Keratinocyte (primary cell): Measurements from ENCODE around the gene ACTL10. TPM values are rescaled to one million over a fixed set of nuclear protein-coding genes. Genes with fewer than 3 reads are reported as not detected.

Experiments
- DNase-seq: peaks from one replicate; pipeline ENCODE4 v3.0.0-alpha.2; 2011; ENCODE audit warnings: low read depth, missing footprints, low spot score
- FAIRE-seq: peaks from 2 replicates; lab custom pipeline; 2011; peaks lifted over from hg19 to GRCh38; lab: Jason Lieb, UNC
- H2AFZ ChIP-seq: 2 replicates; pipeline ENCODE4 v1.6.0; 2012; ENCODE audit warnings: low read length, control low read depth, inconsistent platforms; ENCODE audit not compliant: control insufficient read depth
- H3K27ac ChIP-seq: 2 replicates; pipeline ENCODE4 v1.5.1; 2011; ENCODE audit warnings: low read length; ENCODE audit not compliant: control insufficient read depth, insufficient read depth
- H3K27me3 ChIP-seq: 3 replicates; pipeline ENCODE4 v1.6.0; 2011; ENCODE audit warnings: low read length; ENCODE audit not compliant: control insufficient read depth, insufficient read depth; ENCODE audit errors: extremely low read depth
- H3K36me3 ChIP-seq, 2 experiments: 2 replicates in 1 of 2; 3 replicates in 1 of 2; pipeline ENCODE4 v1.5.1; 2011; ENCODE audit warnings: low read length in 2 of 2, mild to moderate bottlenecking in 1 of 2; ENCODE audit not compliant: control insufficient read depth in 2 of 2, insufficient read depth in 2 of 2; ENCODE audit errors: extremely low read depth in 1 of 2
- H3K4me1 ChIP-seq: 3 replicates; pipeline ENCODE4 v1.5.1; 2011; ENCODE audit warnings: low read length; ENCODE audit not compliant: control insufficient read depth, insufficient read depth; ENCODE audit errors: extremely low read depth
- H3K4me2 ChIP-seq: 3 replicates; pipeline ENCODE4 v1.6.0; 2011; ENCODE audit warnings: low read depth, low read length; ENCODE audit not compliant: control insufficient read depth, insufficient read depth; ENCODE audit errors: extremely low read depth
- H3K4me3 ChIP-seq, 3 experiments: fragments of 200-600 bp in 1 of 3; sonication (generic) in 1 of 3; 2 replicates in 2 of 3; 3 replicates in 1 of 3; pipeline ENCODE4 v1.5.1; 2011 to 2016; ENCODE audit warnings: low read length in 3 of 3, mild to moderate bottlenecking in 3 of 3, control low read depth in 2 of 3, inconsistent platforms in 1 of 3, low read depth in 1 of 3, mixed read lengths in 1 of 3, mixed run types in 1 of 3, moderate library complexity in 1 of 3; ENCODE audit not compliant: control insufficient read depth in 2 of 3, insufficient read depth in 2 of 3; ENCODE audit errors: extremely low read depth in 1 of 3
- H3K79me2 ChIP-seq: 2 replicates; pipeline ENCODE4 v1.6.0; 2012; ENCODE audit warnings: low read length; ENCODE audit not compliant: control insufficient read depth, insufficient read depth
- H3K9ac ChIP-seq: 3 replicates; pipeline ENCODE4 v1.6.0; 2011; ENCODE audit warnings: low read length; ENCODE audit not compliant: control insufficient read depth, insufficient read depth; ENCODE audit errors: extremely low read depth
- H3K9me1 ChIP-seq: 3 replicates; pipeline ENCODE4 v1.6.0; 2011; ENCODE audit warnings: low read length; ENCODE audit not compliant: control insufficient read depth, insufficient read depth; ENCODE audit errors: extremely low read depth
- H3K9me3 ChIP-seq: 2 replicates; pipeline ENCODE4 v1.5.1; 2012; ENCODE audit warnings: low read depth, low read length; ENCODE audit not compliant: control insufficient read depth
- H4K20me1 ChIP-seq: 3 replicates; pipeline ENCODE4 v1.6.0; 2011; ENCODE audit warnings: low read length; ENCODE audit not compliant: control insufficient read depth, insufficient read depth; ENCODE audit errors: extremely low read depth
- EZH2 ChIP-seq: IDR thresholded peaks from one replicate; pipeline ENCODE4 v1.6.1; 2012; ENCODE audit warnings: inconsistent platforms, mild to moderate bottlenecking, low read length, moderate library complexity
- dilution Hi-C: fragments of 300-500 bp; cut with MboI; formaldehyde crosslinking; loops from one replicate; pipeline ENCODE4 v1.7.0; 2020; ENCODE audit warnings: low sequenced_read_pairs; ENCODE audit not compliant: extremely low pct_ligation_motif_present
- polyA plus RNA-seq, 5 experiments: library from polyadenylated mRNA; depleted of rRNA in 3 of 5; stranded (reverse) in 3 of 5; stranded (forward) in 1 of 5; unstranded in 1 of 5; fragments of >200 nt; gene quantifications; 1 replicate in 1 of 5; 2 replicates in 3 of 5; 3 replicates in 1 of 5; pipeline versions ENCODE4 v1.2.1 to v1.2.3, GENCODE V29; 2011 to 2012; ENCODE audit warnings: missing spikeins in 2 of 5, low read depth in 1 of 5, low replicate concordance in 1 of 5
- TF ChIP-seq, protein P1 (sequence below), 3 experiments: IDR thresholded peaks in 1 of 3; conservative IDR thresholded peaks in 1 of 3; optimal IDR thresholded peaks in 1 of 3; 2 replicates in 2 of 3; 3 replicates in 1 of 3; pipeline versions ENCODE3 to v1.5.1; 2011; ENCODE audit warnings: low read length in 3 of 3, mild to moderate bottlenecking in 3 of 3, moderate library complexity in 2 of 3, control low read depth in 1 of 3, inconsistent platforms in 1 of 3; ENCODE audit not compliant: insufficient read depth in 2 of 3; ENCODE audit errors: extremely low read depth in 1 of 3

ACTL10 gene
- polyA plus RNA-seq, 1 donor (not counting 4 experiments of a cell fraction or from before 2014, with no cell fraction given) = 0.28 TPM

DNA sequence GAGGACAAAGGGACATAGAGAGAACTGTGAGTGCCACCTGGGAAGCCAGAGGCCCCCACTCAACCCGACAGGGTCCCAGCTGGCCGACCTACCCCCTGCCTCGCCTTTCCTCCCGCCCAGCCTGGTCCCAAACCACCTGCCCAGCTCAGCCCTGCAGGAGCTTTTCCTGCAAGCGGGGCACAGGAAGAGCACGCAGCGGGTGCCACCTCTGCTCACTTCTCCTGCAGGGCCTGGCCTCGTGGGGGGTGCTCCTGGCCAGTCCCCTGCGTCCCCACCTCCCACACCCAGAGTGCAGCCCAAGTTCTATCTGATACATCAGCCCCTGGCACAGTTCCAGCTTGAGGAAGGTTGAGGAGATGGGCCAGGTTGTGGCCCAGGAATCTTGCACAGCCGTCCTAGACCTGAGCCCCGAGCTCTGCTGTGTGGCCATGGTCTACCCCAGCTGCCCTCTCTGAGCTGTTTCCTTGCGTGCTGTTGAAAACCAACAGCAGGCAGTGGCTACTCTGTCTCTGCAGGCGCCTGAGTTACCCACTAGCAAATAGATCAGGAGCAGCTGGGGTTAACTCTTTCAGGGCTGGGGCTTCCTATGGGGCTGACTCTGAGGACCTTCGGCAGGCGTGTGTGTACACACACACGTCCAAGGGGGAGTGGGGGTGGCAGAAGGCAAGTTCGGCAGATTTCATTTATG lies 5.8 kb downstream of the ACTL10 start:
- no peak for TF ChIP-seq EZH2
- TF ChIP-seq, protein P1, sequence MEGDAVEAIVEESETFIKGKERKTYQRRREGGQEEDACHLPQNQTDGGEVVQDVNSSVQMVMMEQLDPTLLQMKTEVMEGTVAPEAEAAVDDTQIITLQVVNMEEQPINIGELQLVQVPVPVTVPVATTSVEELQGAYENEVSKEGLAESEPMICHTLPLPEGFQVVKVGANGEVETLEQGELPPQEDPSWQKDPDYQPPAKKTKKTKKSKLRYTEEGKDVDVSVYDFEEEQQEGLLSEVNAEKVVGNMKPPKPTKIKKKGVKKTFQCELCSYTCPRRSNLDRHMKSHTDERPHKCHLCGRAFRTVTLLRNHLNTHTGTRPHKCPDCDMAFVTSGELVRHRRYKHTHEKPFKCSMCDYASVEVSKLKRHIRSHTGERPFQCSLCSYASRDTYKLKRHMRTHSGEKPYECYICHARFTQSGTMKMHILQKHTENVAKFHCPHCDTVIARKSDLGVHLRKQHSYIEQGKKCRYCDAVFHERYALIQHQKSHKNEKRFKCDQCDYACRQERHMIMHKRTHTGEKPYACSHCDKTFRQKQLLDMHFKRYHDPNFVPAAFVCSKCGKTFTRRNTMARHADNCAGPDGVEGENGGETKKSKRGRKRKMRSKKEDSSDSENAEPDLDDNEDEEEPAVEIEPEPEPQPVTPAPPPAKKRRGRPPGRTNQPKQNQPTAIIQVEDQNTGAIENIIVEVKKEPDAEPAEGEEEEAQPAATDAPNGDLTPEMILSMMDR (optimal IDR thresholded peaks at IDR 0.05 in 1 of 3, IDR thresholded peaks at IDR 0.05 in 1 of 3, conservative IDR thresholded peaks at IDR 0.05 in 1 of 3; ENCODE audit: extremely low read depth in 1 of 3, insufficient read depth in 2 of 3, low read length in 3 of 3) = no peak
- no peak overlapping the region for H2AFZ ChIP-seq
- no peak overlapping the region for H3K27ac ChIP-seq
- H3K4me3 ChIP-seq = no peak overlapping the region
- FAIRE-seq (no peak), DNase-seq (no peak)
- no peaks in the 10 kb centered on the region for H3K36me3 ChIP-seq
- H3K4me1 ChIP-seq = peaks cover 6% of the 10 kb centered on the region
- H3K9me3 ChIP-seq = no peaks in the 10 kb centered on the region
- H3K9ac ChIP-seq = no peak overlapping the region
- no peaks in the 10 kb centered on the region for H3K27me3 ChIP-seq
- dilution Hi-C loops = no loop called here
- no peaks in the 10 kb centered on the region for H4K20me1 ChIP-seq
- H3K9me1 ChIP-seq = no peaks in the 10 kb centered on the region
- no peaks in the 10 kb centered on the region for H3K79me2 ChIP-seq
- no peak overlapping the region for H3K4me2 ChIP-seq

DNA sequence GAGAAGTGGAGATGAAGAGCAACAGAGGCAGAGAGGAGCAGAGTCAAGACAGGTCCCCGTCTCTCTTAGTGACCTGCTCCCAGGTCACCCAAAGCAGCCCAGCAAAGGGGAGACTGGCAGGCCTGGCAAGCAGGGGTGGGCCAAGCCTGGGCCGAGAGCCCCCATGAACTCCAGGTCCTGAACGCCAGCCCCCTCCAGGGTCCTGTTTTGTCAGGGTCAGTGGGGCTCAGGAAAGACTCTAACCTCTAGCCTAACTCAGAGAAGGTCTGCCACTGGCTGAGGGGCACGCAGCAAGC lies 6.3 kb downstream of the ACTL10 start:
- no peaks in the 10 kb centered on the region for H3K79me2 ChIP-seq
- peaks cover 5% of the 10 kb centered on the region for H3K4me1 ChIP-seq
- no peaks in the 10 kb centered on the region for H3K27me3 ChIP-seq
- H3K27ac ChIP-seq = no peak overlapping the region
- no peak overlapping the region for H3K4me2 ChIP-seq
- dilution Hi-C loops = no loop called here
- H4K20me1 ChIP-seq = no peaks in the 10 kb centered on the region
- H2AFZ ChIP-seq = no peak overlapping the region
- H3K36me3 ChIP-seq = no peaks in the 10 kb centered on the region
- FAIRE-seq (no peak), DNase-seq (no peak)
- no peaks in the 10 kb centered on the region for H3K9me1 ChIP-seq
- no peak overlapping the region for H3K4me3 ChIP-seq
- H3K9ac ChIP-seq = no peak overlapping the region
- no peak for TF ChIP-seq EZH2
- TF ChIP-seq, protein P1 (optimal IDR thresholded peaks at IDR 0.05 in 1 of 3, IDR thresholded peaks at IDR 0.05 in 1 of 3, conservative IDR thresholded peaks at IDR 0.05 in 1 of 3; ENCODE audit: extremely low read depth in 1 of 3, insufficient read depth in 2 of 3, low read length in 3 of 3) = no peak
- no peaks in the 10 kb centered on the region for H3K9me3 ChIP-seq
